Fibroblast of lung (primary cell): ENCODE measurements around the gene DRD1.
"Not testable (repeated sequence)": the region's sequence is repeated elsewhere in the genome, so short reads cannot be mapped to it uniquely, and the experiment has no call there.

ENCODE experiments used
- CTCF ChIP-seq, 2 donors: IDR thresholded peaks in 1 of 2; conservative IDR thresholded peaks in 1 of 2; 1 replicate in 1 of 2; 2 replicates in 1 of 2; pipeline ENCODE4 v1.5.1; 2011 to 2012; ENCODE audit warnings: low read length in 2 of 2, control low read depth in 1 of 2, inconsistent platforms in 1 of 2, low read depth in 1 of 2, mild to moderate bottlenecking in 1 of 2
- EZH2 ChIP-seq: IDR thresholded peaks from 2 replicates; pipeline ENCODE4 v1.5.1; 2012; ENCODE audit warnings: low read length, control low read depth, mild to moderate bottlenecking; ENCODE audit errors: missing control alignments

GRCh38 chr5:175424594-175424993 is 19.4 kb downstream of the DRD1 start:
- not testable (repeated sequence) for TF ChIP-seq CTCF (conservative IDR thresholded peaks at IDR 0.05 in 1 of 2, IDR thresholded peaks at IDR 0.05 in 1 of 2; ENCODE audit: low read depth in 1 of 2, low read length in 2 of 2); EZH2
